A673 (cell line): ENCODE data around the gene CACNA2D2. TPM values are rescaled to one million over a fixed set of nuclear protein-coding genes. Genes with fewer than 3 reads are reported as not detected.

Experiments
- BruUV-seq: library from RNA; stranded (reverse); fragments of 400-500 nt; replicated peaks from 2 replicates; lab custom pipeline; 2021; lab: Mats Ljungman, UMichigan
- CTCF ChIA-PET: fragments of 300-600 bp; sonication (Branson Sonifier 250); formaldehyde crosslinking; loops from one replicate; lab custom pipeline; 2022; ENCODE audit warnings: antibody characterized with exemption; lab: Charles Lee
- POLR2A ChIA-PET: fragments of 300-600 bp; sonication (Branson Sonifier 250); formaldehyde crosslinking; loops from one replicate; lab custom pipeline; 2022; ENCODE audit warnings: antibody characterized with exemption; ENCODE audit not compliant: low non-redundant PET; lab: Charles Lee
- DNase-seq: peaks from one replicate; pipeline ENCODE4 v3.0.0-alpha.2; 2015; ENCODE audit warnings: low spot score
- H3K27ac ChIP-seq: fragments of 200-600 bp; sonication (generic); 2 replicates; pipeline ENCODE4 v1.5.1; 2016; ENCODE audit warnings: mixed run types, low read depth, mild to moderate bottlenecking, mixed read lengths, antibody characterized with exemption, low read length; ENCODE audit not compliant: poor library complexity, severe bottlenecking
- H3K27me3 ChIP-seq: fragments of 200-600 bp; sonication (generic); replicated peaks from 2 replicates; pipeline ENCODE4 v1.6.1; 2017; ENCODE audit warnings: mixed run types, low read depth, mild to moderate bottlenecking, mixed read lengths, antibody characterized with exemption, low read length; ENCODE audit not compliant: insufficient read depth, poor library complexity
- H3K36me3 ChIP-seq: fragments of 200-600 bp; sonication (generic); 2 replicates; pipeline ENCODE4 v1.6.1; 2016; ENCODE audit warnings: mixed run types, mild to moderate bottlenecking, mixed read lengths, antibody characterized with exemption, low read length; ENCODE audit not compliant: insufficient read depth, poor library complexity, severe bottlenecking
- H3K4me1 ChIP-seq: fragments of 200-600 bp; sonication (generic); 2 replicates; pipeline ENCODE4 v1.6.1; 2017; ENCODE audit warnings: mixed run types, mild to moderate bottlenecking, mixed read lengths, antibody characterized with exemption, low read length; ENCODE audit not compliant: insufficient read depth, poor library complexity, severe bottlenecking
- H3K4me3 ChIP-seq: fragments of 200-600 bp; sonication (generic); 2 replicates; pipeline ENCODE4 v1.5.1; 2016; ENCODE audit warnings: low read depth, mixed run types, mild to moderate bottlenecking, mixed read lengths, low read length; ENCODE audit not compliant: poor library complexity, severe bottlenecking
- H3K9me3 ChIP-seq: fragments of 200-600 bp; sonication (generic); 2 replicates; pipeline ENCODE4 v1.6.1; 2016; ENCODE audit warnings: mixed run types, low read depth, mild to moderate bottlenecking, mixed read lengths, antibody characterized with exemption, low read length; ENCODE audit not compliant: poor library complexity, severe bottlenecking
- CTCF ChIP-seq: fragments of 300-800, 200-600 bp; sonication (generic); conservative IDR thresholded peaks from 2 replicates; pipeline ENCODE4 v1.5.1; 2017; ENCODE audit warnings: low read depth, mild to moderate bottlenecking, antibody characterized with exemption, low read length, moderate library complexity, mixed read lengths
- EZH2 ChIP-seq: fragments of 200-600 bp; sonication (generic); IDR thresholded peaks from 2 replicates; pipeline ENCODE4 v1.6.1; 2017; ENCODE audit warnings: borderline replicate concordance, low read depth, mild to moderate bottlenecking, mixed read lengths, antibody characterized with exemption, low read length; ENCODE audit not compliant: poor library complexity, severe bottlenecking
- intact Hi-C: fragments of 100-400 bp; cut with micrococcal nuclease; formaldehyde crosslinking; loops from one replicate; pipeline ENCODE4 v1.10.0; 2022; ENCODE audit not compliant: unreplicated experiment
- total RNA-seq: library from RNA; stranded (reverse); gene quantifications from 2 replicates; pipeline ENCODE4 v1.2.3, GENCODE V29; 2021

CACNA2D2 gene
- total RNA-seq, 1 experiment from 2014 or later, result 0.17 TPM

DNA sequence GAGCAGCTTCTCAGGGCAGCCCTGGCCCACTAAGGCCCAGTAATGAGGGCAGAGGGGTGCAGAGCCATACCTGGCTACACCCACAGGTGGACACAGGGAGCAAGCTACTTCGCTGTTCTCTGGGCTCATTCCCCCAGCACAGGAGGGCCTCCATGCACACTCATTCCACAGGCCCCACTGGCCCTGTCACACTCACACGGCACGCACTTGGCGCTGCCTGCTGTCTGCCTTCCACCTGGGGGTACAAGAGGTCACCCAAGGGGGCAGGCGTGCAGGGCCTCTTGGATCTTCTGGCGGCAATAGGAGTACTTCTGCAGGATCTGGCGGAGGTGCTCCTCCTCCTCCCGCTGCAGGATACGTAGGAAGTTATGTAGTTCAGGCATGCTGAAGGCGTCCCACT, 173.1 kb downstream of the CACNA2D2 start:
- Histone ChIP-seq H3K9me3 (no peaks in the 10 kb centered on the region), H3K36me3 (peaks cover 16% of the 10 kb centered on the region), H3K4me3 (no peak overlapping the region), H3K4me1 (no peaks in the 10 kb centered on the region), H3K27me3 (no peaks in the 10 kb centered on the region), H3K27ac (no peak overlapping the region)
- ChIA-PET POLR2A (no interaction called here), CTCF (no interaction called here)
- TF ChIP-seq EZH2 (no peak), CTCF (no peak)
- BruUV-seq, result no TSS peak
- intact Hi-C loops, result no loop called here
- DNase-seq, result no peak

- Histone ChIP-seq H3K36me3 (peaks cover 16% of the 10 kb centered on the region), H3K4me3 (peak within 1 kb of the TSS; percentile 76), H3K27me3 (no peaks in the 10 kb centered on the region), H3K9me3 (no peaks in the 10 kb centered on the region), H3K4me1 (no peaks in the 10 kb centered on the region), H3K27ac (peak within 1 kb of the TSS; percentile 76)
- ChIA-PET CTCF (interaction anchor here (0.6 to 1.3 kb wide), 2 partner anchors 9 to 526 kb away, joined by 3 to 4 read pairs; no protein-coding TSS in a partner anchor), POLR2A (interaction anchor here (0.6 to 1.2 kb wide), 4 partner anchors 9 to 29 kb away, joined by 3 to 27 read pairs (median 4); partner anchors contain the start of genes HYAL3 and NAA80)
- peak; percentile 95 for DNase-seq
- no TSS peak for BruUV-seq
- no peak for TF ChIP-seq CTCF
- no peak for TF ChIP-seq EZH2
- intact Hi-C loops, result no loop called here
Observed at GRCh38 chr3:50327943-50328691, 175.3 kb downstream of the CACNA2D2 start, which contains the start of gene TUSC2. Gene TUSC2, minus strand, starts transcription at chr3:50328223. Its CDS starts 124 bp downstream, at chr3:50328099.

DNA sequence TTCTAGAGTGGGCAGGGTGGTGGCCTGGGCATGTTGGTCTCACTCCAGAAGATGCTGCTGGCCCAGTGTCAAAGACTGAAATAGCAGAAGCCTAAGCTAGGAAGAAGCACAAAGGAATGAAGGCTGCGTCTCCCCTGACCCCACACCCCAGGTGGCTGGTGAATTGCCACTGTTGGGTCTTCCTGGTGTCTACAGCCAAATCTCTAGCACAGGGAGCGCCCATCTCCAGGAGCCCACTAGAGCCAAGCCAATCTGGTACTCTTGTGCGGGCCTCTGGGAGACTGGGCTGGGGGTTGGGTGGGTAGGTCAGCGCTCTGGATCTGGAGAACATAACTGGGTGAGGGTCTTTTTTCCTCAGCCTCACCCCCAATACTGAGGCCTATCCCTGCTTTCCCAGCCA, 176.3 kb downstream of the CACNA2D2 start:
- TF ChIP-seq EZH2 (no peak), CTCF (no peak)
- peak overlapping the region; percentile 76 for H3K4me3 ChIP-seq
- H3K36me3 ChIP-seq, result peaks cover 16% of the 10 kb centered on the region
- intact Hi-C loops, result no loop called here
- H3K27ac ChIP-seq, result no peak overlapping the region
- ChIA-PET CTCF (no interaction called here), POLR2A (no interaction called here)
- DNase-seq, result no peak
- no TSS peak for BruUV-seq
- no peaks in the 10 kb centered on the region for H3K9me3 ChIP-seq
- no peaks in the 10 kb centered on the region for H3K27me3 ChIP-seq
- H3K4me1 ChIP-seq, result no peaks in the 10 kb centered on the region
